ENCODE data around the gene CXorf66. TPM values are rescaled to one million over a fixed set of nuclear protein-coding genes. Genes with fewer than 3 reads are reported as not detected.
"Not testable (repeated sequence)": the region's sequence is repeated elsewhere in the genome, so short reads cannot be mapped to it uniquely, and the experiment has no call there.

The CXorf66 gene
- not detected for total RNA-seq
- not detected for polyA plus RNA-seq
- 0 reads per million in 6 experiments for total RNA-seq

GRCh38 chrX:139965421-139965820 is at the start of gene CXorf66:
Gene CXorf66 (minus strand): TSS chrX:139965521. CDS start chrX:139965496, 25 bp downstream.
- Mint-ChIP-seq H3K4me3 (no peak within 1 kb of the TSS), H3K27ac (no peak within 1 kb of the TSS), H3K4me1 (no peaks in the 10 kb centered on the region), H3K36me3 (no peaks in the 10 kb centered on the region), H3K27me3 (peaks cover 1 to 6% (median 4%) of the 10 kb centered on the region in 5 donors), H3K9me3 (peaks cover 0 to 6% (median 0%) of the 10 kb centered on the region in 9 donors)
- POLR2A ChIA-PET, result no interaction called here
- DNase-seq (no peak), ATAC-seq (no peak)

GRCh38 chrX:139982856-139983255 is 17.5 kb upstream of the CXorf66 start:
- DNase-seq (no peak), ATAC-seq (no peak)
- Mint-ChIP-seq H3K4me1 (no peaks in the 10 kb centered on the region), H3K27ac (no peak overlapping the region), H3K27me3 (no peaks in the 10 kb centered on the region), H3K36me3 (no peaks in the 10 kb centered on the region), H3K9me3 (no peaks in the 10 kb centered on the region), H3K4me3 (no peak overlapping the region)
- POLR2A ChIA-PET, result no interaction called here

GRCh38 chrX:139974471-139974870 is 9.2 kb upstream of the CXorf66 start:
- Mint-ChIP-seq H3K36me3 (peaks cover 0 to 6% (median 0%) of the 10 kb centered on the region in 3 donors), H3K27me3 (peaks cover 0 to 22% (median 8%) of the 10 kb centered on the region in 5 donors), H3K4me1 (peaks cover 0 to 5% (median 0%) of the 10 kb centered on the region in 4 donors), H3K27ac (no peak overlapping the region), H3K9me3 (peaks cover 0 to 5% (median 0%) of the 10 kb centered on the region in 9 donors), H3K4me3 (no peak overlapping the region)
- POLR2A ChIA-PET, result no interaction called here
- DNase-seq (no peak), ATAC-seq (no peak)

- ATAC-seq, result no peak
- Mint-ChIP-seq H3K4me1 (peaks cover 0 to 5% (median 0%) of the 10 kb centered on the region in 4 donors), H3K9me3 (peaks cover 0 to 5% (median 0%) of the 10 kb centered on the region in 9 donors), H3K27ac (no peak overlapping the region), H3K4me3 (no peak overlapping the region), H3K27me3 (peaks cover 1 to 22% (median 9%) of the 10 kb centered on the region in 5 donors), H3K36me3 (peaks cover 0 to 6% (median 0%) of the 10 kb centered on the region in 3 donors)
- POLR2A ChIA-PET, result no interaction called here
- no peak for DNase-seq
Measured at GRCh38 chrX:139972629-139973624, 7.6 kb upstream of the CXorf66 start.

- Mint-ChIP-seq H3K27ac (no peak overlapping the region), H3K9me3 (peaks cover 0 to 5% (median 0%) of the 10 kb centered on the region in 9 donors), H3K36me3 (peaks cover 0 to 6% (median 0%) of the 10 kb centered on the region in 3 donors), H3K4me1 (peaks cover 0 to 5% (median 0%) of the 10 kb centered on the region in 4 donors), H3K4me3 (no peak overlapping the region), H3K27me3 (peaks cover 1 to 22% (median 9%) of the 10 kb centered on the region in 5 donors)
- POLR2A ChIA-PET, result no interaction called here
- DNase-seq (no peak), ATAC-seq (no peak)
Measured at GRCh38 chrX:139972113-139972512, 6.8 kb upstream of the CXorf66 start.

GRCh38 chrX:139971394-139971749 is 6.1 kb upstream of the CXorf66 start:
- Mint-ChIP-seq H3K4me1 (peaks cover 0 to 5% (median 0%) of the 10 kb centered on the region in 4 donors), H3K27me3 (peaks cover 1 to 22% (median 9%) of the 10 kb centered on the region in 5 donors), H3K36me3 (peaks cover 0 to 3% (median 0%) of the 10 kb centered on the region in 3 donors), H3K4me3 (no peak overlapping the region), H3K27ac (no peak overlapping the region), H3K9me3 (peaks cover 0 to 4% (median 0%) of the 10 kb centered on the region in 9 donors)
- ATAC-seq (no peak), DNase-seq (no peak)
- POLR2A ChIA-PET, result no interaction called here

- Mint-ChIP-seq H3K27me3 (peaks cover 1 to 22% (median 9%) of the 10 kb centered on the region in 5 donors), H3K36me3 (no peaks in the 10 kb centered on the region)
- DNase-seq, result no peak
Measured at GRCh38 chrX:139969286-139969685, 4.0 kb upstream of the CXorf66 start.

GRCh38 chrX:139967750-139968149 is 2.4 kb upstream of the CXorf66 start:
- H3K4me1 Mint-ChIP-seq, result peaks cover 0 to 5% (median 0%) of the 10 kb centered on the region in 4 donors
- POLR2A ChIA-PET, result no interaction called here
- H3K4me3 Mint-ChIP-seq, result no peak overlapping the region
- H3K9me3 Mint-ChIP-seq, result peaks cover 0 to 5% (median 0%) of the 10 kb centered on the region in 9 donors
- H3K27me3 Mint-ChIP-seq, result peaks cover 1 to 22% (median 10%) of the 10 kb centered on the region in 5 donors
- no peak overlapping the region for H3K27ac Mint-ChIP-seq
- H3K36me3 Mint-ChIP-seq, result no peaks in the 10 kb centered on the region
- no peak for DNase-seq
- ATAC-seq, result no peak

More at GRCh38 chrX:139969286-139969685, 4.0 kb upstream of the CXorf66 start:
- peaks cover 0 to 5% (median 0%) of the 10 kb centered on the region in 4 donors for H3K4me1 Mint-ChIP-seq
- no peaks in the 10 kb centered on the region for H3K9me3 Mint-ChIP-seq
- no peak overlapping the region for H3K4me3 Mint-ChIP-seq
- no peak overlapping the region for H3K27ac Mint-ChIP-seq
- POLR2A ChIA-PET, result no interaction called here
- no peak for ATAC-seq

GRCh38 chrX:139967300-139967699 is 2.0 kb upstream of the CXorf66 start:
- ATAC-seq (no peak), DNase-seq (no peak)
- Mint-ChIP-seq H3K9me3 (peaks cover 0 to 5% (median 0%) of the 10 kb centered on the region in 9 donors), H3K27me3 (peaks cover 1 to 22% (median 10%) of the 10 kb centered on the region in 5 donors), H3K4me1 (peaks cover 0 to 5% (median 0%) of the 10 kb centered on the region in 4 donors), H3K27ac (no peak overlapping the region), H3K36me3 (no peaks in the 10 kb centered on the region), H3K4me3 (no peak overlapping the region)
- POLR2A ChIA-PET, result no interaction called here

- H3K27me3 Mint-ChIP-seq, result peaks cover 1 to 11% (median 6%) of the 10 kb centered on the region in 5 donors
- H3K27ac Mint-ChIP-seq, H3K4me1 Mint-ChIP-seq, ATAC-seq, H3K4me3 Mint-ChIP-seq, DNase-seq, H3K36me3 Mint-ChIP-seq, POLR2A ChIA-PET, H3K9me3 Mint-ChIP-seq: not testable (repeated sequence)
Measured at GRCh38 chrX:139966159-139966558, 838 bp upstream of the CXorf66 start.

GRCh38 chrX:139961091-139961490 is 4.2 kb downstream of the CXorf66 start:
- DNase-seq, H3K4me1 Mint-ChIP-seq, H3K4me3 Mint-ChIP-seq, H3K36me3 Mint-ChIP-seq, H3K27me3 Mint-ChIP-seq, H3K27ac Mint-ChIP-seq, H3K9me3 Mint-ChIP-seq, POLR2A ChIA-PET, ATAC-seq: not testable (repeated sequence)

GRCh38 chrX:139949703-139950102 is 15.6 kb downstream of the CXorf66 start:
- Mint-ChIP-seq H3K4me1 (no peaks in the 10 kb centered on the region), H3K27me3 (peaks cover 0 to 2% (median 0%) of the 10 kb centered on the region in 5 donors), H3K4me3 (no peak overlapping the region), H3K36me3 (no peaks in the 10 kb centered on the region), H3K9me3 (no peaks in the 10 kb centered on the region), H3K27ac (no peak overlapping the region)
- POLR2A ChIA-PET, result no interaction called here
- ATAC-seq (no peak), DNase-seq (no peak)

GRCh38 chrX:139945075-139945474 is 20.2 kb downstream of the CXorf66 start:
- no peaks in the 10 kb centered on the region for H3K36me3 Mint-ChIP-seq
- DNase-seq (no peak), ATAC-seq (no peak)
- no peak overlapping the region for H3K27ac Mint-ChIP-seq
- POLR2A ChIA-PET, result no interaction called here
- H3K4me3 Mint-ChIP-seq, result no peak overlapping the region
- H3K9me3 Mint-ChIP-seq, result no peaks in the 10 kb centered on the region
- H3K4me1 Mint-ChIP-seq, result no peaks in the 10 kb centered on the region
- peaks cover 0 to 2% (median 0%) of the 10 kb centered on the region in 5 donors for H3K27me3 Mint-ChIP-seq
